CD4-positive, alpha-beta T cell treated with Interleukin-15 for 4 hours (primary cell): ENCODE data around the gene SEMA6A.

Experiments
- DNase-seq: peaks from one replicate; pipeline ENCODE4 v3.0.0-alpha.2; 2020; ENCODE audit warnings: low spot score

SEMA6A gene

GRCh38 chr5:116402235-116402634 is 172.4 kb downstream of the SEMA6A start:
- no peak for DNase-seq

- DNase-seq, result no peak
These were observed 173.0 kb downstream of the SEMA6A start for GRCh38 chr5:116401576-116401975.

- DNase-seq, result no peak
These were observed 178.0 kb downstream of the SEMA6A start for GRCh38 chr5:116396476-116397099.

- no peak for DNase-seq
These were observed 178.9 kb downstream of the SEMA6A start for GRCh38 chr5:116395631-116396203.

- no peak for DNase-seq
These were observed 179.4 kb downstream of the SEMA6A start for GRCh38 chr5:116395226-116395625.

DNA sequence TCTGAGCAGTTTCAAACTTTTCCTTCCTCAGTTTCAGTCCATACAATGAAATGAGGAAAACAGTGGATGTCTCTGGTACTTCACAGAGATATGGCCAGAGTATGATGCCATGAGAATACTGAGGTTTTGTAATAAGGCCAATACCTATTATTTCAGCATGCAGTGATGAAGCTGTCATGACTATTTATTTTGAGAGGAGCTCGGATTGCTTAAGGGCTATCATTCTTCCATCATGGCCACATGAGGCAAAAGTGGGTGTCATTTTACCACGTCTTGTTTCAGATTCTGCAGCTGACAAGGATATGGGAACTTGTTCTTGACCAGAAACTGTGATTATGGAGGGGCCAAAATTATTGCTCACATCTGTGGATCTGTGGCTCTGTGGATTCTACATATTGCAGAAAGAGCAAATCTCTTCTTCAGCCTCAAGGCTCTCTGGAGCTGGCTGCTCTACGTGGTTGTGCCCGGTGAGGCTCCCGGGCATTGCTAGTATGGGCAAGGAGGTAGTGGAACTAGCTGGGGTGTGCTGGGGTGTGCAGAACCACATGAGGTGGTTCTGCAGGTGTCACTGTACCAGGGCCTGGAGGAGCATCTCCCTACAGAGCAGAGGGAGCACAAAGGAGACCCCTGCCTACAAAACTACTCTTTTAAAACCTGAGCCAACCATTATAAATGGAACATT is 180.3 kb downstream of the SEMA6A start:
- DNase-seq, result no peak
